Activated effector memory CD4-positive, alpha-beta T cell treated with anti-CD3 and anti-CD28 coated beads, Interleukin-2, amount 50 U/mL, for 16 hours (primary cell): ENCODE measurements around the gene TTC28.
"Not testable (repeated sequence)": the region's sequence is repeated elsewhere in the genome, so short reads cannot be mapped to it uniquely, and the experiment has no call there.

Source experiments
- DNase-seq: peaks from one replicate; pipeline ENCODE4 v3.0.0-alpha.2; 2020

TTC28 gene

DNA sequence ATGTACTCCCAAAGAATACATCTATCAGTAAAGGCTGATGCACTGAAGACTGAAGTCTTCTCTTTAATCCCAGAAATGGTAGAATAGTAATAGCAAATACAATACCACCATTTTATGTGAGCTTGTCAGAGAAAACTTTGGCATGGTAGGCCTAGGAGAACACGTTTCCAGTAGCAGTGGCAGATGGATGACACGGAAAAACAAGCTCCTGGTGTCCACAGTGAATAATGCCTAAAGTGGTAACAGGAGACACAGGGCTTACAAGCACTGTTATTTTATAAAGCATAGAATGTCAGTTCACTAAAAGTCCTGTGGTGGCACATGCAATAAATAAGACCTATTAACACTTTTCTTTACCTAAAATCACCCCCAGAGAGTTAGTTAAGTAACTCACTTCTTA lies 277.6 kb downstream of the TTC28 start:
- no peak for DNase-seq

DNA sequence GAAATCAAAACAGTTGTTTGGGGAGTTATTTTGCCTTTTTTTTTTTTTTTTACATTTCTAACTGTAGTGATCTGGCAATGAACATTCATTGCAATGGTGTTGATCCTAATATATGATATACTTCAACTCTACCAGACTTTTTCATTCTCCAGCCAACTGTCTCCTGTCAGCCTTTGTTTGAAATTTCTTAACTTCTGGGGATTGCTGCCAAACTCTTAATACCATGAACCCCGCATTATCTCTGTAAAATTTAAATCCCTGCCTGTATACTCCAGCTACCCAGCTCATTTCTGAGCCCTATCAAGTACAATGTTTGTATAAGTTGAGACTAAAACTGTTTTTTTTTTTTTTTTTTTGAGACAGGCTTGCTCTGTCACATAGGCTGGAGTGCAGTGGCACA lies 280.7 kb downstream of the TTC28 start:
- no peak for DNase-seq

DNA sequence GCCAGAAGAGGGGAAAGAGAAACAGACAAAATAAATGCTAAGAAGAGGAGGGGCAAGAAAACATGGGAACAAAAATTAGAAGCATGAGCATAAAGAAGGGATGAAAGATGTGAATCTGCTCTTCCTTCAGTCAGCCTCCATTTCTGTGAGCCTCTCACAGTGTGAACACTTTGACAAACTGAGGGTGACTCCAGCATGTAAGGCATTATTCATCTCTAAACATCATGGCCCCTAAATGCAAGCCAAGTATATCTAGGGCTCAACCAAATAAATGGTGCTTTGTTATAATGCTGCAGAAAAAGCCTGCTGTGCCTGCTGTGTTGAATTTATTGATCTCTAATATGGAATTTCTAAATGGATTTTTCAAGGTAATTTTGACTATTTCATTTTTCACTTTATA lies 281.3 kb downstream of the TTC28 start:
- no peak for DNase-seq

DNA sequence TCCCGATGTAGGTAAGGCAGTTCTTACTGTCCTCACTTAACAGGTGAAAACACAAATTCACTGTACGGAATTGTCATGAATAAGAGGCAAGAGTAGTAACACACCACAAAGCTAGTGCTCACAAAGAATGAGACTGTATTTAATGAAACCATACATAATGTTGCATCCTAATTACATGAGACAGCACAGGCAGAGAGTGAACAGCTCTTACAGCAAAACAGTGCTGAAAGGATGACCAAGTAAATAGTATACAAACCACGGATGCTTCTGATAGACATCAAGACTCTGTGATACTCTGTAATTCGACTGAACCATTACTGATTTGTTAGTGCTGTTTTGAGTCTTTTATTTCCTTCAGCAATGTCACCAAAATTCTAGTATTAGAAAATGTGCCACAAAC lies 282.3 kb downstream of the TTC28 start:
- no peak for DNase-seq

DNA sequence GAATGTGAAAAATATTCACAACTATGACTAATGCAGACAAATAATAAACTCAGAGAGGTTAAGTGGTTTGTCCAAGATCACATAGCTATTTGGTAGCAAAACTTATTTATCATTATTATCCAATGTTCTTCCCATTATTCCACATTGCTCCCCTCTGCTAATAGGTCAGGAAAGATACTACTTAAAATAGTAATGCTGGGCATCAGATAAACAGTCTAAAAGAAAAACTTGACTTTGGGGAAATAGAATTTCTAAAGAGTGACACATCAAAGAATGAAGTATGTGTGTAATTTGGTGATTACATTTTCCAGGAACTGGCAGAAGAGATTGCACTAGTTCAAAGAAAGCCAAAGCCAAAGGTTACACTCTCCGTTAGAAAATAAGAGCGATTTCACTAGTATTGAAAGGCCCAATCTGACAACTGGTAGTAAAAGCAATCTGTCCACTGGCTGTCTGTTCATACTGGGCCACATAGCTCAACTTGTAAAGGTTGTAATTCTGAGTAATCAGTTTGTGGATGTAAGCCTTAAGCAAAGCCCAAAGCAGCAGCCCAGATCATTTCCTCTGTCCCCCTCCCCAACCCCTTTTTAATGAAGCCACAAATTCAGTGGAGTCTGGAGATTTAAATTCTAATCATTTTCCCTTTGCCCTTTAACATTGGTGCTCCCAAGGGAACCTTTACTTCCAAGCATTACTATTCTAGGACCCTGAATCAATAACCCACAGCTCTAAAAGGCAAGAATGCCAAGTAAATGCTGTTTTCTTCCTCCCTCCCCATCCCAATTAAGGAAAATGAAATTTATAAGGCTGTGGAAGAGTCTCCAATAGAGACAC lies 283.5 kb downstream of the TTC28 start:
- DNase-seq: no peak

DNA sequence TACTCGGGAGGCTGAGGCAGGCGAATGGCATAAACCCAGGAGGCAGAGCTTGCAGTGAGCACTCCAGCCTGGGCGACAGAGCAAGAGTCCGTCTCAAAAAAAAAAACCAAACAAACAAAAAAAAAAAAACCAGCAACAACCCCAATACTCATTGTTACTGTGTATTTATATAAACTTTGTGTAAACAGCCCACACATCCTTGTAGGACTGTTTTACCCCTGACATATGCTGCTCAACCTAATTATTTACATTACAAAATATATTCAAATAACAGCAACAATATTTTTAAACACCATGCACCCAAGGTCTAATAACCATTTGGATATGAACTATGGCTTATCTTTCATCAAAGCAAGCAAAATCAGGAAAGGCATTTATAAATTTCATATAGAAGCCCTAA lies 284.1 kb downstream of the TTC28 start:
- no peak for DNase-seq

DNA sequence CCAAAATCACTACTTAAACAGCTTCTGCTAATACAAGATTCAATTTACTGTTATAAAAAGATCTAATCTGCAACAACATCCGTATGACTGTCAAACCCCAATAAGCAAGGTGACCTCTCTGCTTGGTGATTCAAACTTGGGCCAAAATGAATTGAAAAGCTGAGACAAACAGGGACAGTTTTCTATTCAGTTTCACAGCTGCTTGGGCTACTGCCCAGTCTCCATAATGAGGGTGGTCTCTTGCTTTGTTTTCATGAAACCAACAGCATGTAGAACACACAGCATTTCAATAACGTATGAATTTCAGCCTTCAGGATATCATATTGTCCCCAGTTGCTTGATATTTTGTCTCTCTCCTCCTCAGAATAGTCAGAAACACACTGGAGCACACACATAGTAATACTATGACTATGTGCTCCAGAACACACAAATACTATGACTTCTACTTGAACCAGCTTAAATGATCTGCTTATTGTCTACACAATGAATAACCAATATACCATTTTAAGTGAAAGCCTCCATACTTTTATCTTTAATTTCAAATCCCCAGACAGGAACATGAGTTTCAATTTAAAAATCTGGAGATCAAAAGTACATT lies 285.0 kb downstream of the TTC28 start:
- DNase-seq: no peak

DNA sequence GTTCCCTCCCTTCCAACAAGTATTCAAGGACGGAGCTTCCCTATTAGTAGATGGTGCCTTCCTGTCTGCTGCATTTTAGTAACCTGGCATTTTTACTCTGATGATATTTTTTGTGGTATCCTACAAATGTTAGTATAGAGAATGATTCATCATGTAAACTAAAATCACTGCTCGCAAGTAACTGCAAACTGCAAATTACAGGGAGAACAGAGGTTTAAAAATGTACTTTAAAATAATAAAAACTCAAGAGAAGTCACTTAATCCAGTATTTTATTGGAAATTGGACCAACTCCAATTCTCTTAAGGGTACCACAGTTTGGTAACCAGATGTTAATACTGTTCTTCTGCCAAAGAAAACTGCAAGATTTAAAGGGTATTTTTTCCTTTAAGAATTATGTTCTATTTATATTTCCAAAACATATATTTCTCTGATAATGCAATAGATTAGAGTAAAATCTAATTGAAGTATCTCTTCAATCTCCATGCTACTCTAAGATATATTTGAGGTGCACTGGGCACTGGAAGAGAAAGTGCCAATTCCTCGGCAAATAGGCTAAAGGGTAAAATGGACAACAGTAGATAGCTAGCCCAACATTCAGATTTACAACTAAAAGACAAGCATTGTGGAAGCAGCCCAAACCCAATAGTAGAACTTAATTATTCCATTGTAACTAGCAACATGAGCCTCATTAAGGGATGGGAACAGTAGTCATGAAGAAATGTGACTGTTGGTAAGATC lies 298.0 kb downstream of the TTC28 start:
- no peak for DNase-seq

DNA sequence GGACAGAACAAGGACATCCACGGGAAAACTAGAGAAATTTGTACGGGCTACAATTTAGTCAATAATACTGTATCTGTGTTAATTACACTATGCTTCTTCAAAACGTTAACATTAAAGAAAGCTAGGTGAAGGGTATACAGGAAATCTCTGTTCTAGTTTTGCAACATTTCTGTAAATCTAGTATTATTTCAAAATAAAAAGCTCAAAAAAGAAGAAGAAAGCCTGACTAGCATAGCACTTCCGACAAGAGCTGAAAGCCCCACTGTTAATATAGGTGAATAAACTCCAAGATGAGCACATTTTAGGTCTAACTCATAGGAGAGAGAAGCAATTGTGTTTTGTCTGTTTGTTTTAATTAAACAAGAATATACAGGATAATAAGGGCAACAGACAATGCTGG lies 299.7 kb downstream of the TTC28 start:
- no peak for DNase-seq

DNA sequence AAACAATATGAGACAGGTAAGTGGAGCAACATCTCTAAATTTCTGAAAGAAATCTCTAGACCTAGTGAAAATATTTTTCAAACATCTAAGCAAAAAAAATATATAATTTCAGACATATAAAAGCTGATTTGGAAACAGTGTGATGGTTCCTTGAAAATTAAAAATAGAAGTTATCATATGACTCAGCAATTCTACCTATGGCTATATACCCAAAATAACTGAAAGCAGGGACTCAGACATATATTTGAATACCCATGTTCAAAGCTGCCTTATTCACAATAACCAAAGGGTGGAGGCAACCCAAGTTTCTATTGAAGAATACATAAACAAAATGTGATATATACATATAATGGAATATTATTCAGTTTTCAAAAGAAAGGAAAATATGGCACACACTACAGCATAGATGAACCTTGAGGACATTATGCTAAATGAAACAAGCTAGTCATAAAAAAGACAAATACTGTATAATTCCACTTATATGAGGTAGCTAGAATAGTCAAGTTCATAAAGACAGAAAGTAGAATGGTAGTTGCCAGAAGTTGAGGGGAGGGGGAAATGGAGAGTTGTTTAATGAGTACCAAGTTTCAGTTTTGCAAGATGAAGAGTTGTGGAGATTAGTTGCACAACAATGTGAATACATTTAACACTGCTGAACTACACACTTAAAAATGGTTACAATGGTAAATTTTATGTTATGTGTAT lies 300.4 kb downstream of the TTC28 start:
- DNase-seq: no peak

DNA sequence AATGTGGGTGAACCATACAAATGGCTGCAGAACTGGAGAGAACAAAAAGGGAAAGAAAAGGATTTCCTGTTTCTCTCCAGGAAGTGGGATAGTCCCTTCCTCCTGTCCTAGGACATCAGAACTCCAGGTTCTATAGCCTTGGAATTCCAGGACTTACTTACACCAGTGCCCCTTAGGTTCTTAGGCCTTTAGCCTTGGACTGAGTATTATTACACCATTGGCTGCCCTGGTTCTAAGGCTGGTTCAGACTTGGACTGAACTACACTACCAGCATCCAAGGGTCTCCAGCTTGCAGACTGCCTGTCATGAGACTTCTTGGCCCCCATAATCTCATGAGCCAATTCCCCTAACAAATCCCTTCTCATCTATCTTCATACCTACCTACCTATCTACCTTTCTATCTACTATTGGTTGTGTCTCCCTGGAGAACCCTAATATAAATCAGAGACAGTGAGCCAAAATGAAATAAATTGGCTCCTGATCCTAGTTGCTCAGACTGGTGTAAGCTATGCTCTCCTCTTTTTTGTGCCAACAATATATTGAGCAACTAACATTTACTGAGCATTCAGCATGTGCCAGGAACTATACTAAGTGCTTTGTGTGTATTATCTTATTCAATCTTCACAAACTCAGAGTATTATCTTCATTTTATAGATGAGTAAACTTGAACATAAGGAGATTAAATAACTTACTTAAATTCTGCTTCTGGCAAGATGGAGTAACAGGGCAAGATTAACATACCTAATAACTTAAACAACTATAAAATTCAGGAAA lies 303.7 kb downstream of the TTC28 start:
- no peak for DNase-seq

DNA sequence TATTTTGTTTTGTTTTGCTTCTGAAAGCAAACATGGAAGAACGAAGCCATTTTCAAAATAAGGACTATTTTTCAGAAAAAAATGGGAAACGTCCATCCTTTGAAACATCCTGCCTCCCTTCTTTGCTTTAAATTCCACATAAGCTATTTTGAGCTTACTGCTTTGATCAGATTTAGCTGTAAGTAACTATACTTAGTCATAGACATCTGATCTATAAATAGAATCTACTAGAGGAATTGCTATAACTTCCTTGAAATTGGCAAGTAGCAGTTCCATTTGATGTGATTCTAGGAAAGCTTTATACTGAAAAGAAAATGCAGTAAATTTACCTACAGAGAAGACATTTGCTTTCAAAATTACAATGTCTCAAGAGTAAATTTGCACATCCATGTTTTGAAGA lies 305.8 kb downstream of the TTC28 start:
- DNase-seq: no peak

DNA sequence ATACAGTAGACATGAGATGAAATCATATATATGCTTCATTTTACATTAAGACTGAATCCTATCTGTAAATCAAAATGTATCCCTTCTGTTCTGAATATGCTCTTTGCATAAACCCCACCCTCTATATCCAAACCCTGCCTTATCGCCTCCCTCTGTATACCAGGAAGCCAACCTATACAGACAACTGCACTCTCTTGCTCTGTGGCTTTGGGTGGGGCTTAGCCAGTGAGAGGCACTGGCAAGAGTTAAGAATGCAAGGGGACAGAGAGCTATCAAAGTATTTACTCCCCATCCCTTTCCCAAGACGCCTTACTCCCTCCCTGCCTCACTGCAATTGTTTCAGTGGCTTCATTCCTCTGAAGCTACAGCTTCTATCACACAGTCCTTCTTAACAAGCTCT lies 309.8 kb downstream of the TTC28 start:
- no peak for DNase-seq

DNA sequence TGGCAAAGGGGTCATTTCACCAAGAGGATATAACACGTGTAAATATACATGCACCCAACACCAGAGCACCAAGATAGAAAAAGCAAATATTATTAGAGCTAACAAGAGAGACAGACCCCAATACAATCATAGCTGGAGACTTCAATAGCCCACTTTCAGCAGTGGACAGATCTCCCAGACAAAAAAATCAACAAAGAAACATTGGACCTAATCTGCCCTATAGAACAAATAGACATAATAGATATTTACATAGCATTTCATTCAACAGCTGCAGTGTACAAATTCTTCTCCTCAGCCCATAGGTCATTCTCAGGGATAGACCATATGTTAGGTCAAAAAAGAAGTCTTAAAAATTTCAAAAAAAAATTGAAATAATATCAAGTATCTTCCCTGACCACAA lies 312.8 kb downstream of the TTC28 start:
- DNase-seq: no peak

DNA sequence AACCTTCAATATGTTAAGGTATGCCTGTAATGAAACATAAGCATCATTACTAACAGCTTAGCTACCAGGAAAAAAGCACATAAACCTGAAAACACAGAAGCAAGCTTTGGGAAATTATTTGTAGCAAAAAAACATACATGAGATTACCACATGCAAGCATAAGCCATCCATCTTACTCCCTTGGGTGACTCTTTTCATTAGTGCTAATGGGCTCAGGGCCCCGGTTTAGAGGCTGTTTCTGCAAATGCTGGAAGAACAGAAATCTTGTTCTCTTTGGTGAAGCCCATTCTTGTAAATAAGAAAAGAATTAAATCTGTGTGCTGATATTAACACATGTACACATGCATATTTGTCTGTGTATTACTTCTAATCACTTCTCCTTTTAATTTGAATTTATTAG lies 314.3 kb downstream of the TTC28 start:
- DNase-seq: no peak

DNA sequence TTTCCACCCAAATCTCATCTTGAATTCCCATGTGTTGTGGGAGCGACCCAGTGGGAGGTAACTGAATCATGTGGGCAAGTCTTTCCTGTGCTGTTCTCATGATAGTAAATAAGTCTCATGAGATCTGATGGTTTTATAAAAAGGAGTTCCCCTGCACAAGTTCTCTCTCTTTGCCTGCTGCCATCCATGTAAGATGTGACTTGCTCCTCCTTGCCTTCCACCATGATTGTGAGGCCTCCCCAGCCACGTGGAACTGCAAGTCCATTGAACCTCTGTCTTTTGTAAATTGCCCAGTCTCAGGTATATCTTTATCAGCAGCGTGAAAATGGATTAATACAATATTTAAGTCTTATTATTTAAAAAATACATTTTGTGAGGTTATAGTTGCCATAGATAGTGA lies 315.5 kb downstream of the TTC28 start:
- DNase-seq: not testable (repeated sequence)

DNA sequence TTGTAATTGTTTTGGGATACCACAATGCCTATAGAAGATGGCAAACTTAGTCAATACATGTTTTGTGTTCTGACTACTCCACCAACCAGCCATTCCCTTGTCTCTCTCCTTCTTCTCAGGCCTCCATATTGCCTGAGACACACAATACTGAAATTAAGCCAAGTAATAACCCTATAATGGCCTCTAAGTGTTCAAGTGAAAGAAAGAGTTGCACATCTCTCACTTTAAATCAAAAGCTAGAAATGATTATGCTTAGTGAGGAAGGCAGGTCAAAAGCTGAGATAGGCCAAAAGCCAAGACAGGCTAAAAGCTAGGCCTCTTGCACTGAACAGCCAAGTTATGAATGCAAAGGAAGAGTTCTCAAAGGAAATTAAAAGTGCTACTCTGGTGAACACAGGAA lies 318.7 kb downstream of the TTC28 start:
- no peak for DNase-seq

DNA sequence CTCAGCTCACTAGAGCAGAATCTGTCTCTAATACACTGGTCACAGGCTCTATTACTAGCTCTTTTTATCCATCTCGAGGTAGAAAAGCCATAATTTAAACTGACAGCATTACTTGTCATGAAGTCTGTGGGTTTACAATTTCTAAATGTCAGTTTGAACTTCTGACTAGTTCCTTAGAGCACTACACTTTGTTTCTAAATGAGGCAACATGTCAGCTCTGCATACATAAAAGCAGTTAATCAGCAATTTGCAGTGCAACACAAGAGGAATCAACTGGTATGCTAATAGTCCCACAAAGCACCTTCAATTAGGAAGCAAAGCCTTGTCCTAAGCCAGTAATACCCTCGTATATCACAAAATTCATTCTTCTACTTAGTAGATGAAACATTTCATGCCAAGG lies 321.3 kb downstream of the TTC28 start:
- DNase-seq: no peak

DNA sequence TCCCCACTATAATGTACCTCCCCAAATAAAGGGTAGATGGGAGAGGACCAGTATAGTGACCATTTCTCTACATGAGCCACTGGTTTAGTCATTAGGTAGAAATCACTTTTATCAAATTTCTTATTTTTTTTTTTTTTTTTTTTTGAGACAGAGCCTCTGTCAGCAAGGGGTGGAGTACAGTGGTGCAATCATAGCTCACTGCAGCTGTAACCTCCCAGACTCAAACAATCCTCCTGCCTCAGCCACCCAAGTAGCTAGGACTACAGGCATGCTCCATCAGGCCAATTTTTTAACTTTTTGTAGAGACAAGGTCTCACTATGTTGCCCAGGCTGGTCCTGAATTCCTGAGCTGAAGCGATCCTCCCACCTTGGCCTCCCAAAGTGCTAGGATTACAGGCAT lies 322.4 kb downstream of the TTC28 start:
- DNase-seq: no peak

DNA sequence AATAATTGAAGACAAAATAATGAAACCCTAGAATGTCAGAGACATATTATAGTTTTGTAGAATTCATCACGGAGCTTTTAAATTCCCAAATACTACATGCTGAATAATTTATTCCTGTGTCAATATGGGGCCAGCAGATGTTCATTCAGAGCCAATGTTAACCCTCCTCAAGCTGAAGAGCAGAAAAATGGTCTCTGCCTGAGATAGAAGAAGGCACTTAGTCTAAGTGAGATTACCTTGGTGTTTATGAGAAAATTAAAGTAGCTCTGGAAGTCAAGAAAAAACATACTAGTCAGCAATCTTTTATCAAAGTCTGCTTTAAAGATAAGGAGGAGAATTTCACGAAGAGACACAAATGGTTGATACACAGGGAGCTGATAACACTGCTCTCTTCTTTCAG lies 328.2 kb downstream of the TTC28 start:
- no peak for DNase-seq

DNA sequence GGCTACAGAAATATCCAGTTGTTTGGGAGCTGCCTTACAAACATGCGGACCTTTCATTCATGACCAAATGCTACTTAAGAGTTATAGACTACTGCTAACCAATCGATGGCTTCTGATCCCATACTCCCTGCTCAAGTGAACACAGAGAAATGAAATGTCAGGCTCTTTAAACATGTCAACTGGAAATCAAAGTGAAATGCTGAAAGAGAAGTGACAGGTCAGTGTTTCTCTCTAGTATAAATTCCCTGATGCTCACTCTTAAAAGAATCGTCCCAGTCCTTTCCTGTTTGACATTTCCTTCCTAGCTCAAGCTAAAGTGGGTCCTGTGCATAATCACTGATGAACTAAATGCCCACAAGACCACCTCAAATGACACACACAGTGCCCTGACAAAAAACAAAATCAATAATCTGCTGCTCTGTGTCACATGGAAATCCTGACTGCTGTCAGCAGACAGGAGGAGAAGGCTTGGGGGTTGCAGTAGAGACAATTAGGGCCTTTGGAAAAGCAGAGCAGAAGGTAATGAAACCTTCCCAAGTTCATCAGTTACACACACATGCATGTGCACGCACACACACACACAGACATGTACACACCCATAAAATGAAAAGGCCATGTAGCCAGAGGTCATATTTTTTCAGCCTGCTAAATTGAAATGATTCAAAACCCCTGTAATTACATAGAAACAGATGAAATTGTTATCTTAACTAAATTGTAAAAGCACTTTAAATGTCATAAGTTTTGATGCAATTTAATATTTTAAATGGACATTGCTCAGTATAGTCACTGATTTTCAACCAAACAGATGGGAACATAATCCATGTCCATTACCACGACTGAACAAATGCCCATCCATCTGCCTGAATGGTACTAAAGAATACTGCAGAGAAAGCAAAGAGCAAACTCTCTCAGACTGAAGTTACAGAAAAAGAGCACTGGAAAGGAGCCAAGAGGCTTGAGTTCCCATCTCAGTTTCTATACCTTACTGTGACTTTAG lies 330.7 kb downstream of the TTC28 start:
- DNase-seq: no peak
